NCI-H226 (cell line): ENCODE data around the gene NBPF8.
"Not testable (repeated sequence)": the region's sequence is repeated elsewhere in the genome, so short reads cannot be mapped to it uniquely, and the experiment has no call there.

ENCODE experiments used
- DNase-seq: peaks from one replicate; pipeline ENCODE4 v3.0.0-alpha.2; 2015

NBPF8 gene, protein sequence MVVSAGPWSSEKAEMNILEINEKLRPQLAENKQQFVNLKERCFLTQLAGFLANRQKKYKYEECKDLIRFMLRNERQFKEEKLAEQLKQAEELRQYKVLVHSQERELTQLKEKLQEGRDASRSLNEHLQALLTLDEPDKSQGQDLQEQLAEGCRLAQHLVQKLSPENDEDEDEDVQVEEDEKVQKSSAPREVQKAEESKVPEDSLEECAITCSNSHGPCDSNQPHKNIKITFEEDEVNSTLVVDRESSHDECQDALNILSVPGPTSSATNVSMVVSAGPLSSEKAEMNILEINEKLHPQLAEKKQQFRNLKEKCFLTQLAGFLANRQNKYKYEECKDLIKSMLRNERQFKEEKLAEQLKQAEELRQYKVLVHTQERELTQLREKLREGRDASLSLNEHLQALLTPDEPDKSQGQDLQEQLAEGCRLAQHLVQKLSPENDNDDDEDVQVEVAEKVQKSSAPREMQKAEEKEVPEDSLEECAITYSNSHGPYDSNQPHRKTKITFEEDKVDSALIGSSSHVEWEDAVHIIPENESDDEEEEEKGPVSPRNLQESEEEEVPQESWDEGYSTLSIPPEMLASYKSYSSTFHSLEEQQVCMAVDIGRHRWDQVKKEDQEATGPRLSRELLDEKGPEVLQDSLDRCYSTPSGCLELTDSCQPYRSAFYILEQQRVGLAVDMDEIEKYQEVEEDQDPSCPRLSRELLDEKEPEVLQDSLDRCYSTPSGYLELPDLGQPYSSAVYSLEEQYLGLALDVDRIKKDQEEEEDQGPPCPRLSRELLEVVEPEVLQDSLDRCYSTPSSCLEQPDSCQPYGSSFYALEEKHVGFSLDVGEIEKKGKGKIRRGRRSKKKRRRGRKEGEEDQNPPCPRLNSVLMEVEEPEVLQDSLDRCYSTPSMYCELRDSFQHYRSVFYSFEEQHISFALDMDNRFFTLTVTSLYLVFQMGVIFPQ

DNA sequence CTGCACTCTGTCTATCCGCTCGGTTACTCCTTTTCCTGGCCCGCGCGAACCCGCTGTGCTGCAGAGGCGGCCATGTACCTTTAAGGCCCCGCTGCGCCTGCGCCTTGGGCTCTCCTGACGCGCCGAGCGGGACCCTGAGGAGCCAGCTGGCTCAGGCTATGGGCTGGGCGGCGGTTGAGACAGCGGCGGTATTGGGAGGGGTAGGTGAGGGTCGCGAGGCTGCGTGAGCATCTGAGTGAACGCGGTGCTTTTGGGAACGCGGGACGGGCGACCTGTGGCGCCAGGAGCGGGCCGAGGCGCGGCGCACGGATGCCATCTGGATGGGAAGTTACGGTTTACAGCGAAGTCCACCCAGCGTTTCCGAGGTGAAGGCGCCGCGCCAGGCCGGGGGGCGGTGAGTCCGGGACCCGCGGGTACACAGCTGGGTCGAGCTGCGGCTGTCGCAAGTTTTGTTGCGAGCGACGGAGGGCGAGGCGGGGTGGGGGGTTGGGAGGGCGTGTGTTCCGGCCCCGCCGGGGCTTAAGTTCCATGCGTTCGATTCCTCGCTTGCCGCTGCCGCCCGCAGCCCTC lies at the start of gene NBPF8:
TSS of gene NBPF8 (plus strand) at position 125 of the 570 bp plus-strand sequence. CDS start 21,488 bp downstream, outside the sequence.
- DNase-seq = peak; percentile 55

DNA sequence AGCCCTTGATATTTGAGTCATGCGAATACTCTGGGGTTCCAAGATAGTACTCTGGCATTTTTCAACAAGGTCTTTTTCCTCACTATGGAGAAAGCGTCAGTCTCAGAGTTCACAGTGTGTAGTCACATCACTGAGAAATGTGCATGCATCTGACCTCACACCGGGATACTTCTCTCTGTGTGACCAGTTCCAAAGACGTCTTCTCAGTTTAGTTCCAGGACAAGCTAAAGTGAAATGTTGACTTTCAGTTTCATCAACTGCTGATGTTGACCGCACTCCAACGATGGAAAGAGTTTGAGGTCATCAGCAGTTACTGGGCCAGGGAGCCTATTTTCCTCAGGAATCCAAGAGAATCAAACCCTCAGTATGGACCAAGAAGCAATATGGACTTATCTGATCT lies 47.1 kb upstream of the NBPF8 start:
- not testable (repeated sequence) for DNase-seq

DNA sequence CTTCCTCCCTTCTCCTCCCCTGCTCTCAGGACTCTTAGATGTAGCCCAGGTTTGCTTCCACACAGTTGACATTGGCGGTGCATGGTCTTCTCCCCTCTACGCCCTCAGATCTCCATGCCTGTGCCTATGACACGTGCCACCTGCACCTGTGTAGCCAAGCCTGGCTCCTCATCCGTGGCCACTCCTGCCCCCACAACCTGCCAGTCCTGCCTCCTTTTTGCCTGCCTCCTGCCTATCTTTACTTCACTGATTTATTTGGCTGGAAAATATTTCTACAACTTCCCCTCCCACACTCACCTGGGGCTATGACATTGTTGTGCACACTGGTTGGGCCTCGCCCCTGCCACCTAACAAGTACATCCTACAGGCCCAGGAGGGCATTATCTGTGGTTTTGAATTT lies 28.2 kb upstream of the NBPF8 start:
- DNase-seq = not testable (repeated sequence)

DNA sequence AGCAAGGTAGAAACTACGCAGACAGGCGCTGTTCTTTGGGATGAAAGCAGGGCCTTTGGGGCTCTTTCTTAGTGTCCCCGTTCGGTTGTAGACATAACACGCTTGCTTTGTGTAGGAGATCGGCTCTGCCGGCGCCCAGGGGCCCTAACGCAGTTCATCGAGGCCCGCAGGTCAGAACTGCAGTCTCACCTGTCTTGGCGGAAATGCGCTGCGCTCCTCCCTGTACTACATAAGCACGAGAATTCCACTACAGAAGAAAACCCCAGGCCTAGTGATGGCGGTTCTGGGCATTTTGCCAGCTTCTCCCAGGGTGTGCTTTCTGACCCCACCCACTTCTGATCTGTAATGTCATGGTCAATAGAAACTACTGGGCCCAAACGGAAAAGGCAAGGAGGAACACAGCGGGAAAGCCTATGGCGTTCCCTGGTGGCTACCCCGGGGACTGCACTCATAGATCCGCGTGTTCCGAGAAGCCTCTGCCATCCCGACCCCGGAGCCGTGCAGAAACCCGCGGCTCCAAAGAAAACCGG lies 26.2 kb upstream of the NBPF8 start:
- DNase-seq = peak; percentile 10

DNA sequence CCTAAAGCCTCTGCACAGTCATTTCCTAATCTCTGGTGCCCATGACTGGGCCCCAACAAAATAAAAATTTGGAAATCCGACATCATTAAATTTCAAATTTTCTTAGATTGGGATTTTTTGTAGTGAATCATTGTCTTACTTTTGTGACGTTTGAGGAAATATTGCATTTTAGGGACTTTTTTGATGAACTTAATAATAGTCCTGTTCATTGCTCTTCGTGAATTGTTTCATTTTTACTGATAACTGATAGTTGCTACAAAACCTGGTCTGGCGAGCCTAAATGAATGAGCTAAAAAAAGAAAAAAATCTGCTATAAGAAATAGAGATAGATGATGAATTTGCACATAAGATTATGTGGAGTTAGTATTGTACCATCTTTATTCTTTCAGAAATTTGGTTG lies 23.5 kb upstream of the NBPF8 start:
- not testable (repeated sequence) for DNase-seq

DNA sequence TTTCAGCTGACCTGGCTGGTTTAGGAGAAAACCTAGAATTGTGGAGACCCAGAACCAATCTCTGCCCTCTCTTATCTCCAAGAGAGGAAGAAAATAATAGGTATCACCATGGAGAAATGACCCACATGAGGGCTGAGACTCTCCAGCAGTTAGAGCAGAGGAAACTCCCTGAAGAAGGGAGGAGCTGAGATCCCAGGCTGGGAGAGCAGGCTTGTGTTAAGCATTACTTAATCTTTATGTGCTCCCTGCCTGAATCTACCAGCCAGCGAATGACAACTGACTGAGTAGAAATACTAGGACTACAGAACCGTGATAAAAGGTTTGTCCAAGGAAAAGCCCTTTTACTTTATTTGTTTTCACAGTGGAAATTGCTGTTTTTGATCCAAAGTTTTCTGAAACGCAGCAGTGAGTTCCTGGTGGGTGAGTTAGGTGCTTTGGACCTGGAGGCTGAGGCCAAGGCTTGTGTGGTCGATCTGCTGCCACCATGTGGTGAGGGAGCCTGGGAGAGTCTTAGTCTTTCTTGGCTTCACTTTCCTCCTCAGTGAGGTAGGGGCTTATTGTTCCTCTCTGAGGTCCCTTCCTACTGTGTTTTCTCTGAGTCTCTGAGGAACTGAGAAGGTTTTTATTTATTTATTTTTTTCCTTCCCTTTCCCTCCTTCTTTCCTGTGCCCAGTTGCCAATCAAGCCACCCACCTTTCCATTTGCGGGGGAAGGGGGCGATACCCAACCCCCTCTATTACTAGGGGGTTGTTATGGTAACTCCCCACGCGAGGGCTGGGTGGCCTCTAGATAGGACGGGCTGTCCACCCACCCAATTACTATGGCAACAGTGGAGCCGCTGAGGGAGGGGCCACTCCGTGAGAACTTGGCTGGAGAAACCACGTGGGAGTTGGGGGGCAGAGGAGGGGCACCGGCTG lies 21.3 kb upstream of the NBPF8 start:
- DNase-seq = not testable (repeated sequence)

DNA sequence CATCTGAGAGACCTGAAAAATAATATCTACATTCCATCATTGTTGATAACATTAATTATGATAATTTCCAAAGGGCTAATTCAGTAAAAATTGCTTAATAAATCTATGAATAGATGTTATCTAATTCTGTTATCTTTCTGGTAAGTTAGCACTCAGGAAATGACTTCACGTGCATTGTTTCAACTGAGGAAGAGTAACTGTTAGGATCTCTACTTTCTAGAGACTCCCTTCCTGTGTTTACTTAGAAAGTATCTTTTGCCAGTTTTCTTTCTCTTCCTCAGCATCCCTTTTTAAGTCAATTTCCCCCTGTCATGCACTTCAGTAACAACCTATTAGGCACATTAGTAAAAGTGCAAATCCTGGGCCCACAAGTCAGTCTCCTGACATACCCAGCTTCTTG lies 9.5 kb upstream of the NBPF8 start:
- not testable (repeated sequence) for DNase-seq

DNA sequence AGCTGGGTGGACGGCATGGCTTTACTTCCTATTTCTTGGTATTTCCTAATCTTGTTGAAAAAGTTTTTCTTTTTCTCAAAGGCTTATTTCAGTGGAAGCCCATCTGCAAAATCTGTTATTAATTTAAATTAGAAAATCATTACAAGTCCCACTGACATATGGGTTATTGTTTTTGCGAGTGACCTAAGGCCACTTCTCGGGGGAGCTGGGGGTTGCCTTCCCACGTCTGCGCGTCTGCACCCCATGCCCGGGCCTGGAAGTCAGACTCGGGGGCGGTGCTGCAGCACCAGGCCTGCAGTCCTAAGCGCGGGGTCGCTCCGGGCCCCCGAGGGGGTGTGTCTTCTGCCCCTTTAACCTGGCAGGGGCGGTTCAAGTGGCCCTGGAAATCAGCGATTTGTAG lies 384 bp upstream of the NBPF8 start:
- not testable (repeated sequence) for DNase-seq

DNA sequence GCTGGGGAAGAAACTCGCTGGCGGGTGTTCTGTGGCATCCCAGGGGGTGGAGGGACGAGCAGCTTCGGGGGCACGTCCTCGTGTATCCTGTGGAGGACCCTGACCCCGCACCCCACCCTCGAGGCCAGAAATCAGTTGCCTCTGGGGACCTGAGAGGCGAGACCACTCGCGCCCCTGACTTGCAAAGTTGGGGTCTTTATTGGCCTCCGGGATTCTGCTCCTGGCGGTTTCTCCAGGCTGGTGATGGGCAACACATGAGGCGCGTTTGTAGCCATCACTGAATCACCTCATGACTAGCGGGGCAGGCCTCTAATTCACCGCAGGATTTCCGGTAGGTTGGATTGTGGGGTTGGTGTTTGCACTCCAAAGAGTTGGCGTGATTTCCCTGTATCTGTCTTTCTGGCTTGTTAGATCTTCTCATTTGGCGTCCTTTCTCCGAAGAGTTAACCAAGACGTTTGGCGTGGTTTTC lies 692 bp downstream of the NBPF8 start:
- peak; percentile 69 for DNase-seq

DNA sequence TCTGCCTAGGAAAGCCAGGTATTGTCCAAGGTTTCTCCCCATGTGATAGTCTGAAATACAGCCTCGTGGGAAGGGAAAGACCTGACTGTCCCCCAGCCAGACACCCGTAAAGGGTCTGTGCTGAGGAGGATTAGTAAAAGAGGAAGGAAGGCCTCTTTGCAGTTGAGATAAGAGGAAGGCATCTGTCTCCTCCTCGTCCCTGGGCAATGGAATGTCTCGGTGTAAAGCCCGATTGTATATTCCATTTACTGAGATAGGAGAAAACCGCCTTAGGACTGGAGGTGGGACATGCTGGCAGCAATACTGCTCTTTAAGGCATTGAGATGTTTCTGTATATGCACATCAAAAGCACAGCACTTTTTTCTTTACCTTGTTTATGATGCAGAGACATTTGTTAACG lies 10.2 kb downstream of the NBPF8 start:
- DNase-seq = not testable (repeated sequence)

DNA sequence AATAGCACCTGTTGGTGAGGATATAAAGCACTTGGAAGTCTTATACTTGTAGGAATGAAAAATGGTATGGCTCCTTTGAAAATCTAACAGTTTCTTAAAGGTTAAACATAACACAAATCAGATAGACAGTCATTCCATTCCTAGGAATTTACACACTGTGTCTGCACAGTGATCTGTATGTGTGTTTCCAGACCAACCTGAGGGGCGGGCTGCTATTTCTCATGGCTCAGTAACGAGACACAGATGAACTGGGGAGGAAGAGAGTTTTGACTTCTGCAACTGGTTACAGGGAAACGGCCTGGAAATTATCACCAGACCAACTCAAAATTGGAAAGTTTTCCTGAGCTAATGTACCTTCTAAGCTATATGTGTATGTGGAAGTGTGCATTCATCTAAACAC lies 16.8 kb downstream of the NBPF8 start:
- not testable (repeated sequence) for DNase-seq

DNA sequence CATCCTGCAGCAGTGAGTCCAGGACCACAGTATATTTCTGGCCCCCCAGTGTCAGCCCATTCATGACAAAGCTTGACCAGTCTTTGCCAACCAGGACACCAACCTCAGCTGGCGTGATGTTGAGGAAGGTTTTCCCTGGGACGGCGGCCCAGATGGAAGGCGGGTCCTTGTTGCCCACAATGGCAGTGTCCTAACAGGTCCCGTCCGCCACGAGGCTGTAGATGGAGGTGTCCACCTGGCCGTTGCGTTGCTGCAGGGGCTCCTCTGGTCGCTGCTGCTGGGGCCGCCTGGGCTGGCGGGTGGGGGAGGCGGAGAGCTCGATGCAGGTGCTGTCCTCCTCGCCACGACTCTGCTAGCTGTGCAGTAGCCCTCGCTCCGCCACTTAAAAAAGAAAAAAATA lies 19.0 kb downstream of the NBPF8 start:
- not testable (repeated sequence) for DNase-seq

DNA sequence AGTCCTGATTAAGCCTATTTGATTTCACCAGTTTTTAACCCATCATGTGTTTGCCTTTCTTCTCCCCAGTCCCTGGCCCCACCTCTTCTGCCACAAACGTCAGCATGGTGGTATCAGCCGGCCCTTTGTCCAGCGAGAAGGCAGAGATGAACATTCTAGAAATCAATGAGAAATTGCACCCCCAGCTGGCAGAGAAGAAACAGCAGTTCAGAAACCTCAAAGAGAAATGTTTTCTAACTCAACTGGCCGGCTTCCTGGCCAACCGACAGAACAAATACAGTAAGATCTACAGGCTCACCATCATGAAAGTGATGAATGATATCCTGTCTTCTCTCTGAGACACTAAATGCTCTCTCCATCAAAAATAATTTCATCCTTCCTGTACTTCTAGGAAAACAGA lies 34.3 kb downstream of the NBPF8 start:
- DNase-seq = not testable (repeated sequence)
